Measurements from ENCODE around the gene KRT38. TPM values are rescaled to one million over a fixed set of nuclear protein-coding genes. Genes with fewer than 3 reads are reported as not detected.

The KRT38 gene
- total RNA-seq, 1 experiment from 2014 or later: not detected

- no CpG with 5 or more reads among the region's 2 CpGs for WGBS (ENCODE audit: extremely low coverage, insufficient read length, low lambda C conversion rate)
- Mint-ChIP-seq H3K27me3 (ENCODE audit: low read depth) (peaks cover 19% of the 10 kb centered on the region), H3K27ac (no peak overlapping the region), H3K9me3 (peaks cover 3 to 7% of the 10 kb centered on the region in 2 experiments; a peak in 4 of 5 replicates), H3K36me3 (ENCODE audit: insufficient read depth in 1 of 3, low read depth in 3 of 3) (no peaks in the 10 kb centered on the region; a peak in 3 of 7 replicates), H3K4me1 (peaks cover 6% of the 10 kb centered on the region in 2 experiments), H3K4me3 (no peak overlapping the region)
- H2BK12ac ChIP-seq (ENCODE audit: insufficient read length, low read depth, low read length): no peak overlapping the region
- no peak overlapping the region for H2AK5ac ChIP-seq (ENCODE audit: insufficient read length, low read length)
- H3K4me2 ChIP-seq (ENCODE audit: insufficient read depth, insufficient read length, low read length): no peak overlapping the region
- H3K9ac ChIP-seq (ENCODE audit: extremely low read depth, insufficient read length, low read length): no peak overlapping the region
- no peaks in the 10 kb centered on the region for H3K27me3 ChIP-seq (ENCODE audit: insufficient read depth, low read length)
- H2AFZ ChIP-seq (ENCODE audit: low read length): no peak overlapping the region
- no peak overlapping the region for H2BK15ac ChIP-seq (ENCODE audit: low read depth, low read length)
- H3K4me1 ChIP-seq (ENCODE audit: insufficient read depth, low read length): no peaks in the 10 kb centered on the region
- H3K79me1 ChIP-seq (ENCODE audit: insufficient read depth, low read depth, low read length, poor library complexity, severe bottlenecking): no peaks in the 10 kb centered on the region
- H4K8ac ChIP-seq (replicated peaks; ENCODE audit: insufficient read length, low read depth, low read length): no peak overlapping the region
- no peak overlapping the region for H2BK5ac ChIP-seq (ENCODE audit: insufficient read length, low read length)
- no peak for DNase-seq
- no peak overlapping the region for H2BK20ac ChIP-seq (ENCODE audit: low read depth, low read length, poor library complexity, severe bottlenecking)
- TF ChIP-seq CTCF (conservative IDR thresholded peaks at IDR 0.05): no peak
- H3T11ph ChIP-seq (ENCODE audit: low read length): no peak overlapping the region
- no peak overlapping the region for H3K14ac ChIP-seq (ENCODE audit: insufficient read depth, low read length)
- H3K23ac ChIP-seq (ENCODE audit: insufficient read length, low read depth, low read length): no peak overlapping the region
- H3K23me2 ChIP-seq (ENCODE audit: insufficient read length, low read depth, low read length, poor library complexity, severe bottlenecking): no peaks in the 10 kb centered on the region
- no peak overlapping the region for H4K91ac ChIP-seq (ENCODE audit: insufficient read length, low read depth, low read length)
- H3K18ac ChIP-seq (ENCODE audit: insufficient read length, low read depth, low read length): no peak overlapping the region
- no peak overlapping the region for H2BK120ac ChIP-seq (ENCODE audit: low read depth, low read length, poor library complexity, severe bottlenecking)
- peaks cover 6% of the 10 kb centered on the region for H3K9me3 ChIP-seq (ENCODE audit: control insufficient read depth, low read depth, low read length)
- H3K4ac ChIP-seq (ENCODE audit: low read depth, low read length): no peak overlapping the region
- H3K79me2 ChIP-seq (ENCODE audit: insufficient read depth, low read length): no peaks in the 10 kb centered on the region
- H4K5ac ChIP-seq (ENCODE audit: insufficient read length, low read depth, low read length): no peak overlapping the region
- no peak overlapping the region for H3K56ac ChIP-seq (ENCODE audit: insufficient read length, low read depth, low read length)
- H4K20me1 ChIP-seq (ENCODE audit: control insufficient read depth, insufficient read depth, insufficient read length): no peaks in the 10 kb centered on the region
- H3K27ac ChIP-seq (ENCODE audit: insufficient read length, low read depth, low read length): no peak overlapping the region
These were observed 6.0 kb upstream of the KRT38 start for GRCh38 chr17:41446806-41447205.

Measured in H9 (cell line).